GM23338 (cell line): ENCODE results near the gene ATP6V1A. TPM values are rescaled to one million over a fixed set of nuclear protein-coding genes. Genes with fewer than 3 reads are reported as not detected.

Experiments
- ATAC-seq: fragments of 200-7000 bp; cut with Tn5 transposase; 3 replicates; pipeline ENCODE4 v1.9.1; 2020
- DNase-seq: peaks from one replicate; pipeline ENCODE4 v3.0.0-alpha.2; 2015; ENCODE audit warnings: low spot score
- H2AFZ ChIP-seq: fragments of 200-600 bp; sonication (generic); 2 replicates; pipeline ENCODE4 v1.8.0; 2016; ENCODE audit warnings: antibody characterized with exemption, mild to moderate bottlenecking, moderate library complexity
- H3F3A ChIP-seq: fragments of 200-600 bp; sonication (generic); replicated peaks from 2 replicates; pipeline ENCODE4 v1.8.0; 2017; ENCODE audit warnings: antibody characterized with exemption, mixed run types, low read depth
- H3K27ac ChIP-seq: fragments of 200-600 bp; sonication (generic); 2 replicates; pipeline ENCODE4 v1.6.1; 2016; ENCODE audit warnings: low read depth
- H3K27me3 ChIP-seq: fragments of 200-600 bp; sonication (generic); 2 replicates; pipeline ENCODE4 v1.8.0; 2016; ENCODE audit warnings: mild to moderate bottlenecking, mixed run types, moderate library complexity; ENCODE audit not compliant: insufficient read depth
- H3K36me3 ChIP-seq: fragments of 200-600 bp; sonication (generic); 2 replicates; pipeline ENCODE4 v1.8.0; 2016; ENCODE audit warnings: mild to moderate bottlenecking; ENCODE audit not compliant: insufficient read depth
- H3K4me1 ChIP-seq: fragments of 200-600 bp; sonication (generic); 2 replicates; pipeline ENCODE4 v1.8.0; 2016; ENCODE audit warnings: mild to moderate bottlenecking, moderate library complexity; ENCODE audit not compliant: insufficient read depth
- H3K4me2 ChIP-seq: fragments of 200-600 bp; sonication (generic); 2 replicates; pipeline ENCODE4 v1.7.1; 2017; ENCODE audit warnings: mixed run types
- H3K4me3 ChIP-seq: fragments of 200-600 bp; sonication (generic); 2 replicates; pipeline ENCODE4 v1.6.1; 2016; ENCODE audit warnings: mixed run types
- H3K79me2 ChIP-seq: fragments of 200-600 bp; sonication (generic); replicated peaks from 2 replicates; pipeline ENCODE4 v1.8.0; 2017; ENCODE audit warnings: mild to moderate bottlenecking; ENCODE audit not compliant: insufficient read depth
- H3K9me2 ChIP-seq: fragments of 200-600 bp; sonication (generic); 2 replicates; pipeline ENCODE4 v1.8.0; 2017; ENCODE audit not compliant: insufficient read depth
- H4K20me1 ChIP-seq: fragments of 200-600 bp; sonication (generic); replicated peaks from 2 replicates; pipeline ENCODE4 v1.8.0; 2017; ENCODE audit warnings: mild to moderate bottlenecking; ENCODE audit not compliant: insufficient read depth
- H3K27ac Mint-ChIP-seq: 2 replicates; pipeline ENCODE4 v1.8.0; 2020; ENCODE audit warnings: inconsistent platforms, mild to moderate bottlenecking, moderate library complexity, mixed read lengths
- H3K27me3 Mint-ChIP-seq: 3 replicates; pipeline ENCODE4 v1.8.0; 2022; ENCODE audit warnings: low read depth, mild to moderate bottlenecking, moderate library complexity, mixed read lengths, inconsistent platforms; ENCODE audit not compliant: insufficient read depth, poor library complexity
- H3K36me3 Mint-ChIP-seq: 3 replicates; pipeline ENCODE4 v1.8.0; 2021; ENCODE audit warnings: low read depth, mild to moderate bottlenecking, inconsistent platforms, moderate library complexity, mixed read lengths
- H3K4me1 Mint-ChIP-seq: 3 replicates; pipeline ENCODE4 v1.8.0; 2020; ENCODE audit warnings: mild to moderate bottlenecking, inconsistent platforms, mixed read lengths
- H3K4me3 Mint-ChIP-seq: 3 replicates; pipeline ENCODE4 v1.8.0; 2021; ENCODE audit warnings: moderate library complexity, mild to moderate bottlenecking, inconsistent platforms, mixed read lengths
- H3K9me3 Mint-ChIP-seq: 3 replicates; pipeline ENCODE4 v1.8.0; 2020; ENCODE audit warnings: moderate library complexity, mild to moderate bottlenecking, inconsistent platforms, mixed read lengths
- CTCF ChIP-seq, 2 experiments: fragments of 200-600 bp in 1 of 2; sonication (generic) in 1 of 2; conservative IDR thresholded peaks; 2 replicates each; pipeline versions ENCODE4 v1.5.1 to v1.6.1; 2016 to 2017; ENCODE audit warnings: antibody characterized with exemption in 2 of 2, low read depth in 2 of 2, mild to moderate bottlenecking in 2 of 2, moderate library complexity in 1 of 2
- EZH2phosphoT487 ChIP-seq: fragments of 200-600 bp; sonication (generic); IDR thresholded peaks from one replicate; pipeline ENCODE4 v1.8.1; 2018; ENCODE audit warnings: antibody characterized with exemption; ENCODE audit not compliant: unreplicated experiment
- JUNB ChIP-seq: IDR thresholded peaks from one replicate; pipeline ENCODE4 v1.6.1; 2016; ENCODE audit warnings: antibody characterized with exemption; ENCODE audit not compliant: unreplicated experiment
- NANOG ChIP-seq: IDR thresholded peaks from 2 replicates; pipeline ENCODE4 v1.6.1; 2016; ENCODE audit warnings: antibody characterized with exemption, borderline replicate concordance
- POLR2AphosphoS5 ChIP-seq: IDR thresholded peaks from 2 replicates; pipeline ENCODE4 v1.6.1; 2016; ENCODE audit warnings: antibody characterized with exemption, low read depth
- STAT1 ChIP-seq: IDR thresholded peaks from one replicate; pipeline ENCODE4 v1.6.1; 2016; ENCODE audit warnings: antibody characterized with exemption; ENCODE audit not compliant: unreplicated experiment
- ZNF114 ChIP-seq: fragments of 250-450 bp; sonication (Bioruptor Pico); IDR thresholded peaks from 2 replicates; pipeline ENCODE4 v1.5.0; 2020; ENCODE audit warnings: mild to moderate bottlenecking, moderate library complexity
- ZNF331 ChIP-seq: fragments of 250-450 bp; sonication (Bioruptor Pico); IDR thresholded peaks from 2 replicates; pipeline ENCODE4 v1.5.0; 2020; ENCODE audit warnings: low read depth, mild to moderate bottlenecking, moderate library complexity
- polyA plus RNA-seq: library from polyadenylated mRNA; unstranded; fragments of >200 nt; fragmentation: Nextera tagmentation; extraction: Ambion mirVana; gene quantifications from 2 replicates; pipeline ENCODE4 v1.2.1, GENCODE V29; 2016
- total RNA-seq: library from RNA; depleted of rRNA; stranded (reverse); fragments of >200 nt; shearing (Covaris generic); gene quantifications from 2 replicates; pipeline ENCODE4 v1.2.3, GENCODE V29; 2014
- TF ChIP-seq, protein P1 (sequence below): fragments of 250-450 bp; sonication (Bioruptor Pico); IDR thresholded peaks from 2 replicates; pipeline ENCODE4 v1.5.0; 2020; ENCODE audit warnings: mild to moderate bottlenecking, moderate library complexity

Gene ATP6V1A
- total and polyA plus RNA-seq, 2 experiments from 2014 or later, result 38.0 to 87.3 TPM

GRCh38 chr3:113783980-113784379 is 37.1 kb downstream of the ATP6V1A start (continued):
- TF ChIP-seq ZNF331 (CRISPR knock-in tag), result no peak
- TF ChIP-seq EZH2phosphoT487, result no peak
- TF ChIP-seq POLR2AphosphoS5, result no peak
- no peak for TF ChIP-seq ZNF114 (CRISPR knock-in tag)
- TF ChIP-seq NANOG, result peak; percentile 38; the same call in 1 of the 2 replicates
- TF ChIP-seq, protein P1, sequence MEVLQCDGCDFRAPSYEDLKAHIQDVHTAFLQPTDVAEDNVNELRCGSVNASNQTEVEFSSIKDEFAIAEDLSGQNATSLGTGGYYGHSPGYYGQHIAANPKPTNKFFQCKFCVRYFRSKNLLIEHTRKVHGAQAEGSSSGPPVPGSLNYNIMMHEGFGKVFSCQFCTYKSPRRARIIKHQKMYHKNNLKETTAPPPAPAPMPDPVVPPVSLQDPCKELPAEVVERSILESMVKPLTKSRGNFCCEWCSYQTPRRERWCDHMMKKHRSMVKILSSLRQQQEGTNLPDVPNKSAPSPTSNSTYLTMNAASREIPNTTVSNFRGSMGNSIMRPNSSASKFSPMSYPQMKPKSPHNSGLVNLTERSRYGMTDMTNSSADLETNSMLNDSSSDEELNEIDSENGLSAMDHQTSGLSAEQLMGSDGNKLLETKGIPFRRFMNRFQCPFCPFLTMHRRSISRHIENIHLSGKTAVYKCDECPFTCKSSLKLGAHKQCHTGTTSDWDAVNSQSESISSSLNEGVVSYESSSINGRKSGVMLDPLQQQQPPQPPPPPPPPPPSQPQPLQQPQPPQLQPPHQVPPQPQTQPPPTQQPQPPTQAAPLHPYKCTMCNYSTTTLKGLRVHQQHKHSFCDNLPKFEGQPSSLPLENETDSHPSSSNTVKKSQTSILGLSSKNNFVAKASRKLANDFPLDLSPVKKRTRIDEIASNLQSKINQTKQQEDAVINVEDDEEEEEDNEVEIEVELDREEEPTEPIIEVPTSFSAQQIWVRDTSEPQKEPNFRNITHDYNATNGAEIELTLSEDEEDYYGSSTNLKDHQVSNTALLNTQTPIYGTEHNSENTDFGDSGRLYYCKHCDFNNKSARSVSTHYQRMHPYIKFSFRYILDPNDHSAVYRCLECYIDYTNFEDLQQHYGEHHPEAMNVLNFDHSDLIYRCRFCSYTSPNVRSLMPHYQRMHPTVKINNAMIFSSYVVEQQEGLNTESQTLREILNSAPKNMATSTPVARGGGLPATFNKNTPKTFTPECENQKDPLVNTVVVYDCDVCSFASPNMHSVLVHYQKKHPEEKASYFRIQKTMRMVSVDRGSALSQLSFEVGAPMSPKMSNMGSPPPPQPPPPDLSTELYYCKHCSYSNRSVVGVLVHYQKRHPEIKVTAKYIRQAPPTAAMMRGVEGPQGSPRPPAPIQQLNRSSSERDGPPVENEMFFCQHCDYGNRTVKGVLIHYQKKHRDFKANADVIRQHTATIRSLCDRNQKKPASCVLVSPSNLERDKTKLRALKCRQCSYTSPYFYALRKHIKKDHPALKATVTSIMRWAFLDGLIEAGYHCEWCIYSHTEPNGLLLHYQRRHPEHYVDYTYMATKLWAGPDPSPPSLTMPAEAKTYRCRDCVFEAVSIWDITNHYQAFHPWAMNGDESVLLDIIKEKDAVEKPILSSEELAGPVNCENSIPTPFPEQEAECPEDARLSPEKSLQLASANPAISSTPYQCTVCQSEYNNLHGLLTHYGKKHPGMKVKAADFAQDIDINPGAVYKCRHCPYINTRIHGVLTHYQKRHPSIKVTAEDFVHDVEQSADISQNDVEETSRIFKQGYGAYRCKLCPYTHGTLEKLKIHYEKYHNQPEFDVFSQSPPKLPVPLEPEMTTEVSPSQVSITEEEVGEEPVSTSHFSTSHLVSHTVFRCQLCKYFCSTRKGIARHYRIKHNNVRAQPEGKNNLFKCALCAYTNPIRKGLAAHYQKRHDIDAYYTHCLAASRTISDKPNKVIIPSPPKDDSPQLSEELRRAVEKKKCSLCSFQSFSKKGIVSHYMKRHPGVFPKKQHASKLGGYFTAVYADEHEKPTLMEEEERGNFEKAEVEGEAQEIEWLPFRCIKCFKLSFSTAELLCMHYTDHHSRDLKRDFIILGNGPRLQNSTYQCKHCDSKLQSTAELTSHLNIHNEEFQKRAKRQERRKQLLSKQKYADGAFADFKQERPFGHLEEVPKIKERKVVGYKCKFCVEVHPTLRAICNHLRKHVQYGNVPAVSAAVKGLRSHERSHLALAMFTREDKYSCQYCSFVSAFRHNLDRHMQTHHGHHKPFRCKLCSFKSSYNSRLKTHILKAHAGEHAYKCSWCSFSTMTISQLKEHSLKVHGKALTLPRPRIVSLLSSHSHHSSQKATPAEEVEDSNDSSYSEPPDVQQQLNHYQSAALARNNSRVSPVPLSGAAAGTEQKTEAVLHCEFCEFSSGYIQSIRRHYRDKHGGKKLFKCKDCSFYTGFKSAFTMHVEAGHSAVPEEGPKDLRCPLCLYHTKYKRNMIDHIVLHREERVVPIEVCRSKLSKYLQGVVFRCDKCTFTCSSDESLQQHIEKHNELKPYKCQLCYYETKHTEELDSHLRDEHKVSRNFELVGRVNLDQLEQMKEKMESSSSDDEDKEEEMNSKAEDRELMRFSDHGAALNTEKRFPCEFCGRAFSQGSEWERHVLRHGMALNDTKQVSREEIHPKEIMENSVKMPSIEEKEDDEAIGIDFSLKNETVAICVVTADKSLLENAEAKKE (CRISPR knock-in tag), result no peak

DNA sequence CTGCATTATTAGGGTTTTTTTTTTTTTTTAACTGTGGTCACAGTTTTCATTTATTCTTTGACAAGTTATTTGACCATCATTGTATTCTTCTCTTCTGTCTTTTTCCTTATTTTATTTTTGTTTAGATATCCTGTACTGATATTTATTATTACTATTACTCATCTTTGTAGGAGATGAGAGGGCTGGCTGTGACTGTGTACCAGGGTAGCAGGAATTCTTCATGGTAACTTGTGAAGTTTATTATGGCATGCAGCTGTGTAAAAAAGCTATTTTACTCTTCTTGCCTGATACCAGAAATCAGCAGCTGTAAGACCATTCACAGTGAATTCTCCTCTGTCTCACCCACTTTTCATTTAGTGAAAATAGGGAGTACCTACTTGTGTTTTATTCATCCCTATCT is 44.5 kb downstream of the ATP6V1A start:
- no peak overlapping the region for H3K4me3 Mint-ChIP-seq
- H3K27ac Mint-ChIP-seq, result no peak overlapping the region
- H2AFZ ChIP-seq, result no peak overlapping the region
- no peak overlapping the region for H3K4me3 ChIP-seq
- H3K27me3 ChIP-seq, result no peaks in the 10 kb centered on the region
- no peak for DNase-seq
- H3K9me3 Mint-ChIP-seq, result no peaks in the 10 kb centered on the region
- H3K36me3 Mint-ChIP-seq, result peaks cover 15% of the 10 kb centered on the region; the same call in 2 of the 3 replicates
- H3K4me2 ChIP-seq, result no peak overlapping the region
- H3F3A ChIP-seq, result no peaks in the 10 kb centered on the region
- H3K27me3 Mint-ChIP-seq, result no peaks in the 10 kb centered on the region
- no peaks in the 10 kb centered on the region for H3K4me1 Mint-ChIP-seq
- no peaks in the 10 kb centered on the region for H3K36me3 ChIP-seq
- no peaks in the 10 kb centered on the region for H3K4me1 ChIP-seq
- H3K79me2 ChIP-seq, result no peaks in the 10 kb centered on the region
- H3K27ac ChIP-seq, result no peak overlapping the region; the same call in 1 of the 2 replicates
- no peak for ATAC-seq
- TF ChIP-seq JUNB (no peak), CTCF (conservative IDR thresholded peaks at IDR 0.05; ENCODE audit: low read depth in 2 of 2) (no peak), POLR2AphosphoS5 (no peak), STAT1 (no peak), ZNF114 (CRISPR knock-in tag) (no peak), EZH2phosphoT487 (no peak), ZNF331 (CRISPR knock-in tag) (no peak)
- no peaks in the 10 kb centered on the region for H4K20me1 ChIP-seq
- H3K9me2 ChIP-seq, result no peaks in the 10 kb centered on the region
